GM18517 (cell line): ENCODE measurements around the gene MED25.

Source experiments
- ATAC-seq: cut with Tn5 transposase; IDR thresholded peaks from one replicate; pipeline ENCODE4 v1.9.1; 2021; ENCODE audit warnings: mild to moderate bottlenecking, moderate library complexity; ENCODE audit not compliant: unreplicated experiment

Gene MED25

GRCh38 chr19:49857061-49857837 is 39.2 kb downstream of the MED25 start:
- ATAC-seq: no peak

- no peak for ATAC-seq
These were observed 39.7 kb downstream of the MED25 start for GRCh38 chr19:49857838-49858087.

GRCh38 chr19:49858088-49858985 is 40.2 kb downstream of the MED25 start:
- ATAC-seq: no peak

GRCh38 chr19:49859682-49860335 is 41.7 kb downstream of the MED25 start:
- no peak for ATAC-seq

GRCh38 chr19:49860336-49861102 is 42.4 kb downstream of the MED25 start:
- no peak for ATAC-seq

- no peak for ATAC-seq
These were observed 43.0 kb downstream of the MED25 start for GRCh38 chr19:49861107-49861506.

- ATAC-seq: no peak
These were observed 43.7 kb downstream of the MED25 start for GRCh38 chr19:49861541-49862378.

GRCh38 chr19:49862391-49863253 is 44.5 kb downstream of the MED25 start:
- no peak for ATAC-seq

GRCh38 chr19:49863254-49863934 is 45.3 kb downstream of the MED25 start:
- no peak for ATAC-seq

GRCh38 chr19:49863935-49864320 is 45.8 kb downstream of the MED25 start:
- ATAC-seq: no peak

- no peak for ATAC-seq
These were observed 46.8 kb downstream of the MED25 start for GRCh38 chr19:49864890-49865289.

- peak; percentile 39 for ATAC-seq
These were observed 49.1 kb downstream of the MED25 start, which contains the start of gene PNKP for GRCh38 chr19:49866933-49867782. Gene PNKP, minus strand, starts transcription at chr19:49867576. Its CDS starts 372 bp downstream, at chr19:49867204.

GRCh38 chr19:49869009-49869483 is 51.0 kb downstream of the MED25 start:
- ATAC-seq: no peak

GRCh38 chr19:49869484-49870308 is 51.6 kb downstream of the MED25 start:
- peak; percentile 81 for ATAC-seq

- ATAC-seq: no peak
These were observed 52.3 kb downstream of the MED25 start for GRCh38 chr19:49870309-49870901.

GRCh38 chr19:49871349-49871985 is 53.4 kb downstream of the MED25 start:
- no peak for ATAC-seq
